Stimulated activated CD8-positive, alpha-beta memory T cell treated with anti-CD3 and anti-CD28 coated beads, Interleukin-4, amount 100 ng/mL, for 24 hours (primary cell): ENCODE data around the gene KCNJ16.

ENCODE experiments used
- DNase-seq: peaks from one replicate; pipeline ENCODE4 v3.0.0-alpha.2; 2020; ENCODE audit warnings: low read depth

Gene KCNJ16

GRCh38 chr17:70169709-70170597, 94.9 kb downstream of the KCNJ16 start:
- DNase-seq, result no peak

GRCh38 chr17:70171159-70171558, 96.1 kb downstream of the KCNJ16 start:
- no peak for DNase-seq

- DNase-seq, result no peak
Observed at GRCh38 chr17:70172449-70172848, 97.4 kb downstream of the KCNJ16 start.

GRCh38 chr17:70172923-70173322, 97.9 kb downstream of the KCNJ16 start:
- no peak for DNase-seq

DNA sequence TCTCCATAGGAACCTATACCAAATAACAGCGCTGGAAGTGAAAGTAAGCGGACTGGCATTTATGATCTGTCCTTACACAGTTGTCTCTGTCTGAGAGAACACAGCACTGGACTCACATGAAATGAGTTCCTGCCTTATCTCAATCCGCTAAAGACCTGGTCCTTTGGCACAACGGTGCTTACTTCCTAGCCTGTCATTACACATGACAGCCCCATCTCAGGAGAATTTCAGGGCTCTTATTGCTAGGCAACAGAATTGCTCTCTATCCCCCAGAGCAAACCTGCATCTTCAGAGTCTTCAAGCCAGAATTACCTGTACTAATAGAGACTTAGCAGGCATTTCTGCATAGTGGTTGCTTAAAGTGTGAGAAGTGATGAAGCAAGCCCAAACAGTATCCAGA, 98.7 kb downstream of the KCNJ16 start:
- DNase-seq, result no peak

DNA sequence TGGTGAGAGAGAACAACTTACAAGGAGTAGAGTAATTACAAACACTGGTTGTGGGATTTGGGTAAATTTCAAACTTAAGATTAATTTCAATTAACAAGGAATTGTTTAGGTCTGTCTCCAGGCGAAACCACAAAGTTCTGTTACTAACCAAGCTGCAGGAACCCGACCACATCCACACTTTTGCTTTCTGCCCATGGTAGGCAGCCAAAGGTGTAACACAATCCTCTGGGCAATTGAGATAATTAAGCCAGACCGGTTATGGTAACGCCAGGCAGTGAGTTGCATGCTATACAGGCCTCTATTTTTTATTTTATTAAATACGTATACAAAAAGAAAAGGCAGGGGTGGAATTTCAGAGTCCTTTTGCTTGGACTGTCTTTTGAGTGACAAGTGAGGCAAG, 106.4 kb downstream of the KCNJ16 start:
- no peak for DNase-seq

GRCh38 chr17:70181866-70182265, 106.8 kb downstream of the KCNJ16 start:
- DNase-seq, result no peak

- no peak for DNase-seq
Observed at GRCh38 chr17:70183508-70183907, 108.5 kb downstream of the KCNJ16 start.

DNA sequence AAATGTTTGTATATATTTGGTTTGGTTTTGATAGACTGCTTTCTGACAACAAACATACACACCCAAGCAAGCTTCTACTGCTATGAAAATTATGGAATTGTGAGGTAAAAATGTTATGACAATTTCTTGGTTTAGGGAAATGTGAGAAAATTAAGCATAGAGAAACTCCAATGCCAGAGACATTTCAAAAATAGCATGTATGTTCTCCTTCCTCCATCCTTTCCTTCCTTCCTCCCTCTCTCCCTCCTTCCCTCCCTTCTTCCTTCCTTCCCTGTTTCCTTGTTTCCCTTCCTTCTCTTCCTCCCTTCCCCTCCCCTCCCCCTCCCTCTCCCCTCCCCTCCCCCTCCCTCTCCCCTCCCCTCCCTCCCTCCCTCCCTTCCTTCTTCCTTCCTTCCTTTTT, 109.2 kb downstream of the KCNJ16 start:
- DNase-seq, result no peak

GRCh38 chr17:70184770-70185169, 109.7 kb downstream of the KCNJ16 start:
- DNase-seq, result no peak
